GM21723 (cell line): ENCODE measurements around the gene CLTCL1.

ENCODE experiments used
- ATAC-seq: cut with Tn5 transposase; IDR thresholded peaks from one replicate; pipeline ENCODE4 v1.9.1; 2021; ENCODE audit warnings: mild to moderate bottlenecking, moderate library complexity; ENCODE audit not compliant: unreplicated experiment

The CLTCL1 gene

DNA sequence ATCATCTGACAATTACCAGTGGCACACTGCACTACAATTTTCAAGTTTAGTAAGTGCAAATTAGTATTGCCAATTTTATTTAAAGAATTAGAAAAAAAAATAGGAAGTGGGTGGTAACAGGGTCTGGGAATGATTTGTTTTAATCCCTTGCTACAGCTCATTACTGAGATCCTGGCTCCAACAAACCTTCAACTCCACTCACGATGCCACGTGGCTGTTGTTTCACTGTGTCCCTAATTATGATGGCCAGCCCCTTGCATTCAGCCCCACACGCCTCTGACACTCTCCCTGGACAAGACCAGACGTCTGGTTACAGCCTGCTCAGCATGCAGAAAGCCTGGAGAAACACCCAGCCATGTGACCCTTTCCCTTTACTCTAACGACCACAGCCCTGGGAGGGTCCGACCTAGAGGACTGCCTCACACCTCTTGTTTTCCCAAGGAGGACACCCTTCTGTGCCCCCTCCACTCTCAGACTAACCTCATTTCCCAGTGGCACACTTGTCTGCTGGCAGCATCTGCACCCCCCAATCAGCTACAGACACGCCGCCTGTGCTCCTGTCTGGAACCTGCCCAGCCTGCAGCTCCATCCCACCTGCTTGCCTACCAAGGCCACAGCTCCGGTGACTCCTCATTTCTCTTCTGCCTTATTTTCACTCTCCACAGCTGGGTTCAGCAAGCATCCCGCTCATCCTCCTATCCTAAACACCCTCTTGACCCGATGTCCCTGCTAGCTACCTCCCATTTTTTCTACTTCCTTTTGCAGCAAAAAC is 94.5 kb downstream of the CLTCL1 start:
- no peak for ATAC-seq

DNA sequence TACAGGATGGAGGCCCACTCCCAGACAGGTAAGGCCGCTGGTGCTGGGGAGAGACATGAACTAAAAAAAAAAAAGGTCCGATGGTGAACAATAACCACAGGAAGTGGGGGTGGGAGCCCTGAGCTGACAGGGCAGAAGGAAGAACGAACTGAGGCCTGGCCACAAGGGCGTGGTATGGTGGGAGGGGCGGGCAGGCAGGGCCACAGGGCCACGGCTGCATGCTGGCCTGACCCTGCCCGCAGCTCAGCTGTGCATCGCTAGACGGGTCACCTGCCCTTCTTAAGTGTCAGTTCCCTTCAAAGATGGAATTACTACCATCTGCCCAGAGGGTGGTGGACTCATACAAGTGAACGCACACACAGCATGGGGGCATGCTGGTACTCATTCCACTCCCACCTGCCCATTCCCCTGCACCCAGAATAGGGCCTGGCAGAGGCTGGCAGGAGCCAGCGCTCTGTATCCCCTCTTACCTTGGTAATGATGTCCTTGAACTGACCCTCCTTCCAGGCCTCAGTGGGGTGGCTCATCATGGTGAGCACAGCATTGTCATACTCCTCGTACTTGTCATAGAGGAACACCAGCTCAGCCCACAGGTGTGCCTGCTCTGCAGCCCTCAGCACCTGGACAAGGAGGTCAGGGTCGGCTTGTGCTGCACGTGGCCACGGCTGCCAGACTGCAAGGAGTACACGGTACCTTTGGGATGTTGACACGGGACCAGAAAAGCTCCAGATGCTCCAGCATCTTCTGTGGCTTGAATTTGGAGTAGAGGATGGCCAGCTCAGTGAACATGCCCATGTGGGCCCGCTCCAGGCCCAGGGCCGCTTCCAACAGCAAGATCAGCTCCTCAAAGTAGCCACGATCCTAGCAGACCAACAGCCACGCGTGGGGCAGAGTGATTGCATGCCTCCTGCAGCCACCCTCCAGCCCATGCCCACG is 95.5 kb downstream of the CLTCL1 start:
- ATAC-seq: no peak

DNA sequence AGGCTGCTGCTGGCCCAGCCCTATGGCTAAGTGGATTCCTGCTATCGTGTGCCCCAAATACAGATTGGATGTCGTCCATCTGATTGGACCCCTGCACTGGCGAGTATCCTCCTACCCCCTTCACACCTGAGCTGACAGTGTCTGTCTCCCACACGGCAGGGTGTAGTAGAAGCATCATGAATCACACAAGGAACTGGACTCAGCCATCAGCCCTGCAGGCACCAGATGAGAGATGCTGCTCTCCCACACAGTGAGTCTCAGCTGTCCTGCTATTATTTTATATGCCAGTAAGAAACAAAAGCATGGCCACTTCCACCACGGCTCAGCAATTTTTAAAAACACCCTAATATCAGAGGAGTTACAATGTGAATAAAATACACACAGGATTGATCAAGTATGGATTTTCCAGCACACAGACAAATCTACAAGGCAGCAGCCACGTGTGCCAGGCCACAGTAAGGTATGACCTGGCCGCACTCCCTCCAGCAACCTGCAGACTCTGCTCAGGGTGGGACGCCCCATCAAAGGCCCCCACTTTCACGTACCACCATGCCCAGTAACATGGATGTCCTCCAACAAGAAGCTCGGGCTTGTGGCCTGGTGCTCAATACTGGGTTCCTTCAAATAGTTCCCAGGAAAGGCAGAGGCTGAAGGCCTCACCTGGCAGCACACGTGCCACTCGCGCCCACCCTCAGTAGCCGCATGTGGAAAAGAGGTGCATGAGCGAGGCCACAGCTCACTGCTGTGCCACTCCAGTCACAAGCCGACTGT is 96.6 kb downstream of the CLTCL1 start:
- no peak for ATAC-seq

DNA sequence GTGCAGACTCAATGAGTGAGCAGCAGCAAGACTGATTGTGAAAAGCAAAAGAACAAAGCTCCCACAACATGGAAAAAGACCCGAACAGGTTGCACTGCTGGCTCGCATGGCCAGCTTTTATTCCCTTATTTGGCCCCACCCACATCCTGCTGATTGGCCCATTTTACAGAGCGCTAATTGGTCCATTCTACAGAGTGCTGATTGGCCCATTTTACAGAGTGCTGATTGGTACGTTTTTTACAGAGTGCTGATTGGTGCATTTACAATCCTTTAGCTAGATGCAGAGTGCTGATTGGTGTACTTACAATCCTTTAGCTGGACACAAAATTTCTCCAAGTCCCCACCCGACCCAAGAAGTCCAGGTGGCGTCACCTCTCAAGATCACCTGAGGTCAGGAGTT is 97.6 kb downstream of the CLTCL1 start:
- no peak for ATAC-seq

DNA sequence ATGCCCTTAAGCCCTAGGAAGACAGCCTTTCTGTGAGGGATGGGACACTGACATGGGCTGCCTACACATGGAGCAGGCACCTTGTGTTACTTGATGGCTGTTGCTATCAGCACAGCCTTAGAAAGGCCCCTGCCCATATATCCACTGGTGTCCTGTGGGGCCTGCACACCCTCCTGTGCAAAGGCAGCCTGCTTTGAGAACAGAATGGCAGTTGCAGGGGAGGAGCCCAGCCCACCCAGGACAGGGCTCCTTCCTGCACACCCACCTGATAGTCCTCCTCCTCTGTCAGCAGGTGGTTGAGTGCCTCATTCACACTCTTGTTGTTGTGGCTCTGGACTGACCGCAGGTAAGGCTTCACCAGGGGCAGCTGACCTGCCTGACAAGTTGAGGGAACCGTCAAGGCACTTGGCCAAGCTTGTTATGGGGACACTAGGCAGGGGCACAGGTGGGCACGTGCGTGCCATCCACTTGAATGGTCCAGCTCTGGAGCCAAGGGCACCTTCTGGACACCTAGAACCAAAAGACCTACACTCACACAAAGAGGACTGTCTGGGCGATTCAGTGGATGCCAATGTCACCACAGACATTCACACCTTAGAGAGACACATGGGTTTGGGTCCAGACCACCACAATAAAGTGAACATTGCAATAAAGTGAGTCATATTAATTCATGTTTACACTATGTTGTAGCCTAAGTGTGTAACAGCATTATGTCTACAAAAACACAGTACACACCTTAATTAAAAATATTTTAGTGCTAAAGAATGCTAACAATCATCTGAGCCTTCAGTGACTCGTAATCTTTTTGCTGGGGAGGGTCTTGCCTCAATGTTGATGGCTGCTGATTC is 103.6 kb downstream of the CLTCL1 start:
- no peak for ATAC-seq

DNA sequence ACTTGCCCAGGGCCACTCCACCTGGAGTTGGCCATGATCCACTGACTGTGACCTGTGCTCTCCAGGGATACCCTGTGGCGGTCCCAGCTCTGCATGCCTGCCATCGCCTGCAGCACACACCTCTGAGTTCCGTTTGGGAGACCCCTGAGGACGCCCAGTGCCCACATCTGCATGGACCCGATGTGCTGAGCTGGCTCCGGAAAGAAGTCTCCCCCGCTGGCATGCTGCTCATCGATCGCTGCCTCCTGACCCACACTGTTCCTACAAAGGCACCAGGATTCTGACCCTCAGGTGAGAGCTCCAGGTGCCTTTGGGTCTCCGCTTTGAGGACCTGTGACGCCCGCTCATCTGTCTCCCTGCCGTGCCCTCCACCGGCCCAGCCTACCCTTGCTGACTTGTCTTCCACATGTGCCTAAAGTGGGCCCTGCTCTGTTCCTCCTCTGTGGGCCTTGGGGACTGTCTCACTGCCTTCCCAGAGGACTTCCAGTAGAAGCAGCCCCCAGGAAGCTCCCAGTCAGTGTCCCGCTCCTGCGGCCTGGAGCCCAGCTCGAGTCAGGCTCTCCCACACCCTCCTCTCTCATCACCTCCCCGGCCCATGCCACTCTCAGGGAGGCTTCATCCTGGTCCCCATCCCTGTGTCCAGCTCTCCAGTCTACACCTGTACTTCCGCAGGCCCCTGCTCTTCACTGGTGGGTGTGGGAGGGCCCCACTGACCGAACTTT is 107.1 kb downstream of the CLTCL1 start:
- ATAC-seq: no peak

DNA sequence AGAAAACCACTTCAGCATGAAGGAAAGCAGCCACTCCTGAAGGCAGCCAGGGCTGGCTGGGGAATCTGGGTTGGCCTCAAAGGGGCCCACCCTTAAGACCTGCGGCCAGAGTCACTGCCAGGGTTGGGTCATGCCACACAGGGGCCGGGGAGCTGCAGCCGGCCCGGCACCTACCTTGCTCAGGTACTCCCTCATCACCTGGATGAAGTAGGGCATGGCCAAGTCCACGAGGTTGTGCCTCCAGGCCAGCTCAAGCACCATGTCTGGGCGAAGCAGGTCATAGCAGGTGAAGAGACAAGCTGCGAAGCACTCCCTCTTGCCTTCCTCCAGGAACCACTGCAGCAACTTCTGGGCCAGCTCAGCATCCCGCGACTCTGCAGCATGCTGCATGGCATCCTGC is 108.3 kb downstream of the CLTCL1 start:
- no peak for ATAC-seq

DNA sequence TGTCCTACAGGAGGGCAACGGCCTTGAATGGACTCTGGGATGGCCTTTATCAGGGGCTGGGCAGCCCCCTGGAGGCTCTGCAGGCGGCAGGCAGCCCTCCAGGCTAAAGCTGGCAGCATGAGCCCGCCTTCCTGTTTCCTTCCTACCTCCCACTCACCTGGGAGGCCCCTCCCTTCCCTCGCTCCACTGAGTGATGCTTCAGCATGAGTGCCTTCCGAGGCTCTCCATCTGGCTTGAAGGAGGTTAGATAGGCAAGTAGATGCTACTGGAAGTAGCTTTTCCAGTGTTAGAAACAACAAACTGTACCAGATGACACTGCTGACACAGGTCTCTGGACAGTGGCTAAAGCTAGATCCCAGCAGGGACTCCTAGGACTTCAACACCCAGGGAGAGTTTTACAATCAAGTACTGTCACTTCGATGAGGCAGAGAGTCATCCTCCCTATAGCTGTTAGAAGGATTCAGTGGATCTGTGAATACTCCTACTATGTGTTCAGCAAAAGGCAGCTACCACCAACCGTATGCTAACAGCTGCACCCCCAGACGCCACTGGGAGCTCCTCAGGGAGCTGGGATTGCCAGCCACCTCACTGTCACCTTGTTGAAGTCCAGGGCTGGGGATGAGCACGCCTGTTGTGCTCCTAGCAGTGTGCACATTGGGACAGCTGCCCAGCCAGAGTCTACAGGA is 108.9 kb downstream of the CLTCL1 start:
- no peak for ATAC-seq

DNA sequence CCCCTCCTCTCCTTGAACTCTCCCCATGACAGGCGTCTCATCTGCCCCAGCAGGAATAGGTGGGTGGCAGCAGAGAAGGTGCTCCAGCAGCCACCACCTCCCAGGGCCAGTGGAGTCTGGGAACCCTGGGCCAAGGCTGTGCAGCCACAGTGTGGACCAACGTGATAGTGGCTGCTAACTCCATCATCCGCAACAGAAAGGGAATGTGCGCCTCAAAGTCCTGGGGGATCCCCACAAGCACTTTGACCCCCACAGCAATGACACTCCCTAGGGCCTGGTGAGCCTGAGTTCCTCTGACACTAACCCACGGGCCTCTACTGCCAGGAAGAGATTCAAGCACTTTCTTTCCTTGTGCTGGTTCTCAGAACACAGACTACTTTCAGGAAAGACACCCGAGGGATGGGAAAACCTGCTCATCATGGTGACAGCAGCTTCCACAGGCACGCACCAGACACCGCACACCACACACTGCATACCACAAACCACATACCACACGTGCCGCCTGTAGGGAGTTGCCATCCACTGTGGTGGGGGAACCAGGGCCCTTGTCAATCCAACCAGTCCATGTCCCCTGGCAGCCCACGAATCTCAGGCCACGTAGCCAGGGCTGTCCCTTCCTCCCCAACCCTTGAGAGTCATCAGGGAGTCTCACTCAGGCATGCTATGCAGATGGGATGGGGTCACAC is 109.6 kb downstream of the CLTCL1 start:
- ATAC-seq: no peak

DNA sequence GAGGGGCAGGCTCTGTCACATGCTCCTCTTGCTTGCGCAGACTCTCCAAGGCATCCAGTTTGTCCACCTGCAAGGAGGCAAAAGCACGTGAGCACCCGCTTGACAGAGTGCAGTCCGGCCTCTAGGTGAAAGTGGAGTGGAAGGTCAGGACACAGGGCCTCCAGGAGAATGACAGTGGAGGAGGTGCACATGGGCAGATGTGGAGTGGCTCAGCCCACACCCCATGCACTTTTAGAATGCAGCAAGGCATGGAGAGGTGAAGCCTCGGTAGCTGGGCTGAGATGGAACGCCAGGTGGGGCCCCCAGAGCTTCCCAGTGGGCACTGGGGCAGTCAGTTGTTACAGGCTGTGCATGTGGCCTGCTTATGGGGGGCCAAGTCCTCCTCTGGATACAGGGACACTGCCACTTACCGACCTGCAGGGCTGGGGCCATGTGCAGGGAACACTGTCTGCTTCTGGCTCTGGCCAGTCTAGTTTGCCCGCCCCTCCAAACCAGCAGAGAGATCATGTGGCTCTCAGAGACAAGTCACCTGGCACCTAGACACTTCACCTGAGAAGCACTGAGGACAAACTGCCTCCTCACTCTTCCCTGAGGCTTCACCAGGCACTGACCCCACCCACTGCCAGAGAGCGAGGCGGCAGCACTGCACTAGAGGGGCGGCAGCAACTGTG is 110.6 kb downstream of the CLTCL1 start:
- ATAC-seq: no peak

DNA sequence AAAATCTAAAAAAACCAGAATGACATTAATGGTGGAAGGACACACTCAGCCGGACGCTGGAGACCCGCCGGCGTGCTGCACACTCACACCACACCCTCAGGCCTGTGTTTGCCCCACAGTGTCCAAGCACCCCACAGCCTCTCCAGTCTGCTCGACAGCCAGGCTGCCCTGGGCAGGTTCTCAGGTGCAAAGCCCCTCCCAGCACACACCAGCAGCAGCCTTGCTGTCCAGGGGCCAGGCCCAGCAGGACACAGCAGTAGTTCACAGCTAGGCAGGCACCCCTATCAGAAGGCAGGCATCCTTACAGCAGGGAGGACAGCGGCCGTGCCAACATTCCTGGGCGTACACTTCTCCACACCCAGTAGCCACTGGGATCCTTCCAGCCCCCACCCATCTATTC is 111.3 kb downstream of the CLTCL1 start:
- no peak for ATAC-seq

DNA sequence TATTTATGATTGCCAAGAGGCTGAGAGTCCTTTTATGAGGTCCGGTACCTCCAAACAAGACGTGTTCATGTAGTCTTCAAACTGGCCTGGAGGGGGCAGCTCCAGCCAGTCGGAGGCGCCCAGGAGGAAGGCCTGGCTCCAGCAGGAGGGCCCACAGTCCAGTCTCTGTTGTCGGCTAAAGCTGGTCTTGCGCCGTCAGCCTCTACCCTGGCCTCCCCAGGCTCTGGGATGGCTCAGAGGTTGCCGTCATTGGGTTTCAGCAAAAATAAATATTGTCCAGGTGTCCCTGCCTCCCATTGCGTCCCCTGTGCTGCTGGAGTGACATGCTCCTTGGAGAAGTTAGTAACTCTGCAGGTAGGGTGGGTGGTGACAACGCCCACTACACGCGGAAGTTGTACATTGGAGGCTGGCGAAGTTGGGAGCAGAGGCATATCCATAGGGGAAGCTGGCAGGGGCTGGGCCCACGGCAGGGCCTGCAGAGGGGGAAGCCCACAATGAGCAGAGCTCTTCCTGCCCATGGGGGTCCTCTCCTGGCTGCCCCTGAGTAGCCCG is 111.9 kb downstream of the CLTCL1 start:
- peak; percentile 30 for ATAC-seq

DNA sequence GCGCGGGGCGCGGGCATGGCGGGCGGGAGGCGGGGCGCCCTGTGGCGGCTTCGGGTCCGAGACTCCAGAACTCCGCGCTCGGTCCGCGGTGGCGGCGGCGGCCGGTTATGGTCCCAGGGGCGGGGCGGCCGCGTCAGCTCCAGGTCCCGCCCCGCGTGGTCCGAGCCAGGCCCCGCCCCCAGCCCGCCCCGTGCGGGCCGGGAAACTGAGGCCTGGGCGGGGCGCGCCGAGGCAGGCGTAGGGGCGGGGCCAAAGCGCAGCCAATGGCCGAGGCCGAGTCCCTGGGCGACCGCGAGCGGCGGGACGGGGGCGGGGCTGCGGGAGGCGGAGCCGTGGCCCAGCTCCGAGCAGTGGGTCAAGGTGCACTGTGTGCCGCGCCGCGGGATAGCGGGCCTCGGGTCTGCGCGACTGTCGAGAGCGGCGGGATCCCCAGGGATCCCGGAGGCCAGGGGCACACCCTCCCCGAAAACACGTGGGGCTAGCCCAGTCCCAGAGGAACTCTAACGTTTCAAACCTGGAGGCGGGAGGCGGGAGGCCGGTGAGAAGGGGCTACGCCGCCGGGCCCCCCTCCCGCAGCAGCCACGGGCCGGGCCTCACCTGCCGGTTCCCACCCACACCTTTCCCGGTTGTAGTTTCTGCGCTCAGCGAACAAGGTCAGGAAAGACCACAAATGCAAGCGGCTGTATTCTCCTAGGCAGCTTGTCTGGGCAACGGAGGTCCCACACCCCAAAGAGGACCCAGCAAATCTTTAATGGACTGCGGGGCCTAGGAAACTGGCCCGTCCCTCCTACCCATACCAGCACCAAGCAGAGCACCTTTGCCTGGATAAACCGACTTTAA is 112.6 kb downstream of the CLTCL1 start, which contains the start of gene SLC25A1:
Gene SLC25A1, minus strand, starts transcription at position 80 of the 840 bp plus-strand sequence. Its CDS starts 63 bp downstream, at position 17.
- ATAC-seq: peak; percentile 55

DNA sequence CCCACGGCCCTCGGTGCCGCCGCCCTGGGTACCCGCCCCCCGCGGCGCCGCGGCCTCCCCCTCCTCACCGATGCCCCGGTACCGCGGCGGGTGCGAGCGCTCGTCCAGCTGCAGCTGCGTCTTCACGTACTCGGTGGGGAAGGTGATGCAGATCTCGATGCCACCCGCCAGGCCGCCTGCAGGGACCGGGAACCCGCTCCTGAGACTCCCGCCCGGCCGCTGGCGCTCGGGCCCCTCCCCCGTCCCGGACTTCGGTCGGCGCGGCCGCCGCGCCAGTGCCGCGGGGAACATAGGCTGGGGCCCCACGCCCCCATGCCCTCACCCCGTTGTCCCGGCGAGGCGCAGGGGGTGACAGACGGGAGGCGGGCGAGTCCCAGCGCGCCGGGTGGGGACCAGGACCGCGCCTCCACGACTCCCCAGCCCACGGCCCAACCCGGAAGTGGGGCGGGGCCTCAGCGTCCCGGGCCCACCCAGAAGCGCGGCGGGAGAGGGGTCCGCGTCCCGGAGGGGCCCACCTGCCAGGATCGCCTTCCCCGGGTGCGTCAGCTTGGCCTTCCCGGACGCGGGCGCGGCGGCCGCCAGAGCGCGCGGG is 113.4 kb downstream of the CLTCL1 start:
- peak; percentile 36 for ATAC-seq

DNA sequence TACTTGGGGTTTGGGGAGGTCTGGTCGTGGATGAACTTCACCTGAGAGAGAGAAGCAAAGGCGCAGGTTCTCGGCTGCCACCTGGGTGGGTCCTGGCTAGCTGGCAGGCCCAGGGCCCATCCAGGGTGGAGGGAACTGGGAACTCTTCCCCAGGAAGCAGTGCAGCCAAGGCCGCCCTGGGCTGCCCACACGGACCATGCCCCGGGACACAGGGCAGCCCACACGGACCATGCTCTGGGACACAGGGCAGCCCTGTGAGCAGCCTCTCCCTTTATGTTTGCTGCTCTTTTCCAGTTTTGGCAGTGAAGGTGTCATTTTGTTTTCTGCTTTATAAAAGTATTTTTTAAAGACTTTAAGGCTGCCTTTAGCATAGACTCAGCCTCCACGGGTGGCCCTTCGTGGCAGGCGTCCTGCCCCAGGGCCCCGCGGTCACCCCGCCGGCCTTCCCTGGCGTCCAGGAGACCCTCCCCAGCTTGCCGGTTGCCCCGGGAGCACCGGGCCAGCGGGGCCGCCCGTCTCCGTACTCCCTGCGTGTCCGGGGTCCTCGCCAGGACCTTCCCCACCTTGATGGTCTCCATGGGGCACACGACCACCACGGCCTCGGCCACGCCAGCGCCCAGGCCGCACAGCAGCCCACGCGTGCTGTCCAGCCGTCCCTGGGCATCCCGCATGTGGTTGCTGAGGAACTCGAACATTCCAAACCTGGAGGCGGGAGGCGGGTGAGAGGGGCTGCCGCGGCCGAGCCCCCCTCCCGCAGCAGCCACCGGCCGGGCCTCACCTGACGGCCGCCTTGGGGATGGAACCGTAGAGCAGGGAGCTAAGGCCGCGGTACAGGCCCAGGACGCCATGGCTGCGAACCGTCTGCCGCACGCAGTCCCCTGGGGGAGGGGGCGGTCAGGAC is 114.1 kb downstream of the CLTCL1 start:
- ATAC-seq: no peak
